K562 (cell line): ENCODE results near the gene NOL4L. TPM values are rescaled to one million over a fixed set of nuclear protein-coding genes. Genes with fewer than 3 reads are reported as not detected.

Experiments
- ATAC-seq: fragments of 200-7000 bp; cut with Tn5 transposase; 3 replicates; pipeline ENCODE4 v1.9.1; 2020; ENCODE audit warnings: moderate library complexity
- BruUV-seq: library from RNA; stranded (reverse); fragments of 400-500 nt; replicated peaks from 2 replicates; lab custom pipeline; 2021; lab: Mats Ljungman, UMichigan
- CTCF ChIA-PET: fragments of 300-600 bp; formaldehyde crosslinking; extraction: SDS; loops from one replicate; lab custom pipeline; 2021; ENCODE audit warnings: low intra/inter-chr PET ratio; lab: Yijun Ruan, JAX
- POLR2A ChIA-PET: fragments of 300-600, 350-650 bp; sonication (Branson Sonifier 250); formaldehyde crosslinking; extraction: SDS; loops from one replicate; lab custom pipeline; 2021; ENCODE audit warnings: antibody characterized with exemption, inconsistent platforms; lab: Yijun Ruan, JAX
- DNase-seq, 4 experiments: peaks; one replicate each; pipeline versions ENCODE4 v3.0.0 to v3.0.0-alpha.2; 2011 to 2018; ENCODE audit warnings: low spot score in 3 of 4, mixed read lengths in 3 of 4; ENCODE audit errors: extremely low read depth in 1 of 4
- FAIRE-seq: peaks from 2 replicates; lab custom pipeline; 2011; peaks lifted over from hg19 to GRCh38; lab: Jason Lieb, UNC
- H2AFZ ChIP-seq: 2 replicates; pipeline ENCODE4 v1.6.0; 2011; ENCODE audit warnings: low read depth, low read length, control low read depth, inconsistent platforms
- H3K27ac ChIP-seq: fragments of 200-600 bp; 3 replicates; pipeline ENCODE4 v1.8.0; 2011; ENCODE audit warnings: low read depth, mild to moderate bottlenecking, control low read depth, inconsistent platforms, low read length, moderate library complexity, mixed read lengths; ENCODE audit errors: extremely low read depth
- H3K27me3 ChIP-seq, 2 experiments: fragments of 300-600 bp in 1 of 2; 2 replicates in 1 of 2; 3 replicates in 1 of 2; pipeline versions ENCODE4 v1.6.0 to v1.8.0; 2011; ENCODE audit warnings: inconsistent platforms in 2 of 2, low read length in 2 of 2, mild to moderate bottlenecking in 1 of 2, mixed read lengths in 1 of 2, moderate library complexity in 1 of 2; ENCODE audit not compliant: control insufficient read depth in 2 of 2, insufficient read depth in 2 of 2
- H3K36me3 ChIP-seq: fragments of 300-600 bp; 3 replicates; pipeline ENCODE4 v1.8.0; 2011; ENCODE audit warnings: mild to moderate bottlenecking, low read length, inconsistent platforms; ENCODE audit not compliant: control insufficient read depth, insufficient read depth
- H3K4me1 ChIP-seq, 2 experiments: fragments of 200-600 bp in 1 of 2; replicated peaks in 1 of 2; 2 replicates in 1 of 2; 3 replicates in 1 of 2; pipeline versions ENCODE4 v1.5.1 to v1.8.0; 2011; ENCODE audit warnings: inconsistent platforms in 2 of 2, low read length in 2 of 2, mild to moderate bottlenecking in 1 of 2, mixed read lengths in 1 of 2, moderate library complexity in 1 of 2; ENCODE audit not compliant: control insufficient read depth in 2 of 2, insufficient read depth in 2 of 2
- H3K4me2 ChIP-seq: 2 replicates; pipeline ENCODE4 v1.6.1; 2011; ENCODE audit warnings: low read length, control low read depth, inconsistent platforms, mixed read lengths; ENCODE audit not compliant: insufficient read depth
- H3K4me3 ChIP-seq: fragments of 200-600 bp; sonication (generic), shearing (Covaris generic); 2 replicates; pipeline ENCODE4 v1.5.1; 2016; ENCODE audit warnings: control low read depth, inconsistent platforms
- H3K79me2 ChIP-seq: fragments of 200-600 bp; 3 replicates; pipeline ENCODE4 v1.8.0; 2011; ENCODE audit warnings: low read length, inconsistent platforms; ENCODE audit not compliant: control insufficient read depth, insufficient read depth
- H3K9ac ChIP-seq, 2 experiments: 2 replicates each; pipeline versions ENCODE4 v1.6.0 to v1.6.1; 2011; ENCODE audit warnings: low read depth in 2 of 2, low read length in 2 of 2, control low read depth in 1 of 2, inconsistent platforms in 1 of 2, mild to moderate bottlenecking in 1 of 2, mixed read lengths in 1 of 2; ENCODE audit not compliant: insufficient read depth in 1 of 2
- H3K9me1 ChIP-seq: one replicate; pipeline ENCODE4 v1.6.0; 2011; ENCODE audit warnings: inconsistent platforms, mild to moderate bottlenecking, low read length, moderate library complexity; ENCODE audit not compliant: control insufficient read depth, insufficient read depth
- H3K9me3 ChIP-seq: replicated peaks from 2 replicates; pipeline ENCODE4 v1.5.1; 2011; ENCODE audit warnings: low read depth, low read length, inconsistent platforms; ENCODE audit not compliant: control insufficient read depth, insufficient read depth
- H4K20me1 ChIP-seq: replicated peaks from 2 replicates; pipeline ENCODE4 v1.6.1; 2011; ENCODE audit warnings: low read length, inconsistent platforms, mixed read lengths; ENCODE audit not compliant: control insufficient read depth, insufficient read depth
- ATF4 ChIP-seq: fragments of 450-650 bp; formaldehyde crosslinking; IDR thresholded peaks from 2 replicates; pipeline ENCODE4 v1.4.0; 2022; ENCODE audit warnings: mild to moderate bottlenecking, moderate library complexity
- DDX20 ChIP-seq: fragments of 450-650 bp; IDR thresholded peaks from 2 replicates; pipeline ENCODE4 v1.6.1; 2016; ENCODE audit warnings: missing genetic modification characterization, low read depth, mild to moderate bottlenecking, missing compliant biosample characterization, moderate library complexity
- FUS ChIP-seq: fragments of 200-400 bp; formaldehyde crosslinking; optimal IDR thresholded peaks from 2 replicates; pipeline ENCODE3; 2017; ENCODE audit warnings: low read depth, low read length
- HDAC1 ChIP-seq, 2 experiments: fragments of 450-650 bp; IDR thresholded peaks; 2 replicates each; pipeline ENCODE4 v1.6.1; 2016 to 2017; ENCODE audit warnings: inconsistent platforms in 1 of 2, mild to moderate bottlenecking in 1 of 2, moderate library complexity in 1 of 2
- JUN ChIP-seq, 2 experiments: sonication (generic) in 1 of 2; formaldehyde crosslinking in 1 of 2; IDR thresholded peaks; 2 replicates each; pipeline versions ENCODE4 v1.6.1 to v1.8.0; 2012 to 2022; ENCODE audit warnings: borderline replicate concordance in 2 of 2, mild to moderate bottlenecking in 2 of 2, improper control_type of control experiment in 1 of 2, low read depth in 1 of 2, low read length in 1 of 2, missing genetic modification reagents in 1 of 2
- JUND ChIP-seq, 2 experiments: IDR thresholded peaks; 2 replicates in 1 of 2; 3 replicates in 1 of 2; pipeline ENCODE4 v1.6.1; 2011; ENCODE audit warnings: borderline replicate concordance in 2 of 2, low read depth in 2 of 2, low read length in 2 of 2, improper control_type of control experiment in 1 of 2, missing biosample characterization in 1 of 2, missing genetic modification characterization in 1 of 2, missing genetic modification reagents in 1 of 2
- KLF16 ChIP-seq: IDR thresholded peaks from 2 replicates; pipeline ENCODE4 v1.6.1; 2016; ENCODE audit warnings: antibody characterized with exemption
- SIN3A ChIP-seq, 2 experiments: fragments of 150-350 bp in 1 of 2; IDR thresholded peaks; 2 replicates each; pipeline ENCODE4 v1.6.1; 2011 to 2016; ENCODE audit warnings: borderline replicate concordance in 2 of 2, low read depth in 2 of 2, low read length in 2 of 2, mild to moderate bottlenecking in 2 of 2, moderate library complexity in 2 of 2; ENCODE audit not compliant: control insufficient read depth in 1 of 2
- YBX1 ChIP-seq: fragments of 450-650 bp; IDR thresholded peaks from 2 replicates; pipeline ENCODE4 v1.7.1; 2016; ENCODE audit warnings: mild to moderate bottlenecking
- ZFP91 ChIP-seq: sonication (generic); formaldehyde crosslinking; IDR thresholded peaks from 2 replicates; pipeline ENCODE4 v1.8.0; 2022; ENCODE audit warnings: mild to moderate bottlenecking, missing genetic modification reagents
- ZNF165 ChIP-seq: fragments of 250-450 bp; sonication (Bioruptor Pico); IDR thresholded peaks from 2 replicates; pipeline ENCODE4 v1.4.0; 2020; ENCODE audit warnings: borderline replicate concordance
- ZNF197 ChIP-seq: fragments of 200-800 bp; sonication (Bioruptor generic); IDR thresholded peaks from 2 replicates; pipeline ENCODE4 v1.6.1; 2016; ENCODE audit warnings: low read depth, missing genetic modification characterization, missing compliant biosample characterization
- ZNF507 ChIP-seq: conservative IDR thresholded peaks from 2 replicates; pipeline ENCODE4 v1.6.1; 2017; ENCODE audit warnings: missing genetic modification characterization, missing compliant biosample characterization
- ZNF696 ChIP-seq: fragments of 250-450 bp; sonication (Bioruptor Pico); conservative IDR thresholded peaks from 2 replicates; pipeline ENCODE4 v1.4.0; 2020; ENCODE audit warnings: mild to moderate bottlenecking, moderate library complexity
- ZNF780A ChIP-seq: fragments of 250-450 bp; sonication (Bioruptor Pico); IDR thresholded peaks from 2 replicates; pipeline ENCODE4 v1.5.0; 2021; ENCODE audit warnings: mild to moderate bottlenecking
- WGBS: fragments of 100-300 bp; shearing (Covaris generic); methylation state at CpG from one replicate; pipeline ENCODE4 v1.1.6; 2016; ENCODE audit warnings: low coverage, mixed read lengths; ENCODE audit not compliant: insufficient coverage; ENCODE audit errors: missing lambda C conversion rate; 5-methylcytosine and 5-hydroxymethylcytosine counted together
- in situ Hi-C: fragments of 300-500 bp; cut with MboI; formaldehyde crosslinking; loops from 4 replicates; pipeline ENCODE4 v1.15.0; 2018; ENCODE audit warnings: inconsistent platforms, mixed read lengths
- intact Hi-C: fragments of 100-400 bp; cut with micrococcal nuclease; formaldehyde crosslinking; loops from 2 replicates; pipeline ENCODE4 v1.14.2; 2022
- polyA plus RNA-seq, 8 experiments: library from polyadenylated mRNA; depleted of rRNA in 4 of 8; stranded (reverse) in 5 of 8; unstranded in 3 of 8; fragments of >200 nt; fragmentation: Nextera tagmentation in 2 of 8; fragmentation: Illumina TruSeq in 1 of 8; extraction: Ambion mirVana in 2 of 8; extraction: Trizol in 1 of 8; gene quantifications; 2 replicates each; pipeline versions ENCODE4 v1.2.1 to v1.2.3, GENCODE V29; 2011 to 2014; ENCODE audit warnings: inconsistent platforms in 1 of 8, missing spikeins in 1 of 8
- total RNA-seq, 7 experiments: library from RNA; depleted of rRNA in 6 of 7; stranded (reverse); fragments of >200 nt in 6 of 7; fragmentation: Illumina TruSeq in 2 of 7; extraction: Trizol in 2 of 7; gene quantifications; 2 replicates each; pipeline versions ENCODE4 v1.2.1 to v1.2.3, GENCODE V29; 2011 to 2021; ENCODE audit warnings: low replicate concordance in 1 of 7
- TF ChIP-seq, protein P1 (sequence below): fragments of 250-450 bp; sonication (Bioruptor Pico); IDR thresholded peaks from 2 replicates; pipeline ENCODE4 v1.8.0; 2021; ENCODE audit warnings: moderate library complexity, mild to moderate bottlenecking, inconsistent platforms
- TF ChIP-seq, protein P2 (sequence below), 2 experiments: fragments of 450-650 bp; IDR thresholded peaks; 2 replicates each; pipeline ENCODE4 v1.6.1; 2016

NOL4L gene
- total and polyA plus RNA-seq, 9 of the 15 experiments (the other 6 are each of a cell fraction or from before 2014, with no cell fraction given), result 5.1 to 36.2 (median 13.6) TPM

- no peaks in the 10 kb centered on the region for H3K9me3 ChIP-seq
- H3K4me1 ChIP-seq, result peaks cover 8 to 11% of the 10 kb centered on the region in 2 experiments; a peak in 4 of 5 replicates
- intact Hi-C loops (no loop called here), in situ Hi-C loops (no loop called here)
- DNase-seq (no peak), FAIRE-seq (no peak), ATAC-seq (peak; percentile 58)
- BruUV-seq, result no TSS peak
- H2AFZ ChIP-seq, result no peak overlapping the region
- no peaks in the 10 kb centered on the region for H4K20me1 ChIP-seq
- peaks cover 3% of the 10 kb centered on the region; the same call in 1 of the 3 replicates for H3K79me2 ChIP-seq
- ChIA-PET CTCF (no interaction called here), POLR2A (no interaction called here)
- no peaks in the 10 kb centered on the region for H3K27me3 ChIP-seq
- no peaks in the 10 kb centered on the region for H3K9me1 ChIP-seq
- H3K27ac ChIP-seq, result no peak overlapping the region
- 91% methylated on average over 14 of the region's 14 CpGs for WGBS
- H3K4me2 ChIP-seq, result no peak overlapping the region
- no peak overlapping the region for H3K4me3 ChIP-seq
- H3K9ac ChIP-seq, result no peak overlapping the region
- H3K36me3 ChIP-seq, result peaks cover 46% of the 10 kb centered on the region
- TF ChIP-seq, protein P1, sequence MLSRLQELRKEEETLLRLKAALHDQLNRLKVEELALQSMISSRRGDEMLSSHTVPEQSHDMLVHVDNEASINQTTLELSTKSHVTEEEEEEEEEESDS (CRISPR knock-in tag), result no peak
- TF ChIP-seq KLF16, result peak; percentile 89
- TF ChIP-seq ZNF165 (CRISPR knock-in tag), result no peak
- TF ChIP-seq ZNF780A (CRISPR knock-in tag), result no peak
- TF ChIP-seq HDAC1 (IDR thresholded peaks at IDR 0.05), result no peak
- no peak for TF ChIP-seq FUS
- TF ChIP-seq JUN (IDR thresholded peaks at IDR 0.05; ENCODE audit: borderline replicate concordance, low read depth, low read length), result no peak
- no peak for TF ChIP-seq JUN (CRISPR knock-in tag; IDR thresholded peaks at IDR 0.05; ENCODE audit: borderline replicate concordance)
- no peak for TF ChIP-seq ZFP91 (CRISPR knock-in tag)
- no peak for TF ChIP-seq SIN3A (IDR thresholded peaks at IDR 0.05; ENCODE audit: borderline replicate concordance in 2 of 2, control insufficient read depth in 1 of 2, low read depth in 2 of 2, low read length in 2 of 2)
- TF ChIP-seq, protein P2, sequence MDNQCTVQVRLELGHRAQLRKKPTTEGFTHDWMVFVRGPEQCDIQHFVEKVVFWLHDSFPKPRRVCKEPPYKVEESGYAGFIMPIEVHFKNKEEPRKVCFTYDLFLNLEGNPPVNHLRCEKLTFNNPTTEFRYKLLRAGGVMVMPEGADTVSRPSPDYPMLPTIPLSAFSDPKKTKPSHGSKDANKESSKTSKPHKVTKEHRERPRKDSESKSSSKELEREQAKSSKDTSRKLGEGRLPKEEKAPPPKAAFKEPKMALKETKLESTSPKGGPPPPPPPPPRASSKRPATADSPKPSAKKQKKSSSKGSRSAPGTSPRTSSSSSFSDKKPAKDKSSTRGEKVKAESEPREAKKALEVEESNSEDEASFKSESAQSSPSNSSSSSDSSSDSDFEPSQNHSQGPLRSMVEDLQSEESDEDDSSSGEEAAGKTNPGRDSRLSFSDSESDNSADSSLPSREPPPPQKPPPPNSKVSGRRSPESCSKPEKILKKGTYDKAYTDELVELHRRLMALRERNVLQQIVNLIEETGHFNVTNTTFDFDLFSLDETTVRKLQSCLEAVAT (IDR thresholded peaks at IDR 0.05), result no peak
- no peak for TF ChIP-seq ZNF197 (CRISPR knock-in tag)
- TF ChIP-seq YBX1, result no peak
- no peak for TF ChIP-seq ZNF696 (CRISPR knock-in tag)
- no peak for TF ChIP-seq ATF4 (CRISPR knock-in tag)
- TF ChIP-seq DDX20 (tag), result no peak
- peak; percentile 27; the same call in 1 of the 2 replicates for TF ChIP-seq JUND (IDR thresholded peaks at IDR 0.05; ENCODE audit: borderline replicate concordance, low read depth, low read length)
- no peak for TF ChIP-seq JUND (tag; IDR thresholded peaks at IDR 0.05; ENCODE audit: borderline replicate concordance, low read depth, low read length)
- TF ChIP-seq ZNF507 (tag), result no peak
These were observed 94.0 kb downstream of the NOL4L start for GRCh38 chr20:32490942-32491763.
